H1 (cell line): ENCODE measurements around the gene CHD8. TPM values are rescaled to one million over a fixed set of nuclear protein-coding genes. Genes with fewer than 3 reads are reported as not detected.

Source experiments
- CTCF ChIA-PET: fragments of 300-600 bp; sonication (Branson Sonifier 250); formaldehyde crosslinking; loops from one replicate; lab custom pipeline; 2021; ENCODE audit not compliant: partially characterized antibody; lab: Charles Lee
- POLR2A ChIA-PET: fragments of 300-600 bp; sonication (Branson Sonifier 250); formaldehyde crosslinking; loops from one replicate; lab custom pipeline; 2021; ENCODE audit warnings: inconsistent platforms; ENCODE audit not compliant: partially characterized antibody; lab: Charles Lee
- DNase-seq, 2 experiments: peaks; one replicate each; pipeline versions ENCODE4 v3.0.0 to v3.0.0-alpha.2; 2010 to 2022; ENCODE audit warnings: low spot score in 2 of 2, low read depth in 1 of 2, mixed read lengths in 1 of 2
- FAIRE-seq: peaks from 2 replicates; lab custom pipeline; 2011; peaks lifted over from hg19 to GRCh38; lab: Jason Lieb, UNC
- H2AFZ ChIP-seq: 2 replicates; pipeline ENCODE4 v1.8.1; 2012; ENCODE audit warnings: low read length, inconsistent platforms
- H2AK5ac ChIP-seq: 2 replicates; pipeline ENCODE4 v1.6.1; 2013; ENCODE audit warnings: low read depth, low read length
- H2BK120ac ChIP-seq: replicated peaks from 2 replicates; pipeline ENCODE3; 2013; ENCODE audit warnings: low read depth, low read length, inconsistent platforms
- H2BK12ac ChIP-seq: 2 replicates; pipeline ENCODE4 v1.6.1; 2013; ENCODE audit warnings: low read depth, low read length
- H2BK15ac ChIP-seq: 2 replicates; pipeline ENCODE4 v1.6.1; 2013; ENCODE audit warnings: low read length
- H2BK20ac ChIP-seq: 2 replicates; pipeline ENCODE4 v1.6.1; 2013; ENCODE audit warnings: low read length
- H2BK5ac ChIP-seq: 2 replicates; pipeline ENCODE4 v1.6.1; 2013; ENCODE audit warnings: low read depth, low read length
- H3K14ac ChIP-seq: 2 replicates; pipeline ENCODE4 v1.6.1; 2013; ENCODE audit warnings: inconsistent platforms; ENCODE audit not compliant: insufficient read length
- H3K18ac ChIP-seq: 2 replicates; pipeline ENCODE4 v1.6.1; 2013; ENCODE audit warnings: low read length; ENCODE audit errors: extremely low read depth
- H3K23ac ChIP-seq: 2 replicates; pipeline ENCODE4 v1.6.1; 2013; ENCODE audit warnings: inconsistent platforms; ENCODE audit not compliant: insufficient read length
- H3K23me2 ChIP-seq: 2 replicates; pipeline ENCODE4 v1.6.1; 2013; ENCODE audit warnings: low read depth, low read length
- H3K27ac ChIP-seq: 2 replicates; pipeline ENCODE4 v1.6.1; 2011; ENCODE audit warnings: low read depth, low read length, inconsistent platforms
- H3K27me3 ChIP-seq, 4 experiments: replicated peaks in 1 of 4; 1 replicate in 1 of 4; 2 replicates in 3 of 4; pipeline versions ENCODE4 v1.6.1 to v1.8.1; 2011 to 2013; ENCODE audit warnings: low read length in 3 of 4, mild to moderate bottlenecking in 3 of 4, inconsistent platforms in 2 of 4, mixed read lengths in 2 of 4, moderate library complexity in 1 of 4; ENCODE audit not compliant: control insufficient read depth in 3 of 4, insufficient read depth in 3 of 4; ENCODE audit errors: extremely low read depth in 1 of 4
- H3K36me3 ChIP-seq, 4 experiments: 2 replicates each; pipeline versions ENCODE4 v1.6.1 to v1.8.1; 2011 to 2013; ENCODE audit warnings: mild to moderate bottlenecking in 4 of 4, low read length in 3 of 4, moderate library complexity in 2 of 4, control low read depth in 1 of 4, inconsistent platforms in 1 of 4; ENCODE audit not compliant: insufficient read depth in 4 of 4, control insufficient read depth in 2 of 4
- H3K4ac ChIP-seq: replicated peaks from 2 replicates; pipeline ENCODE3; 2013; ENCODE audit warnings: low read length, low read depth, mixed read lengths, inconsistent platforms; ENCODE audit not compliant: insufficient read length
- H3K4me1 ChIP-seq, 4 experiments: replicated peaks in 1 of 4; 1 replicate in 1 of 4; 2 replicates in 3 of 4; pipeline versions ENCODE4 v1.6.1 to v1.8.1; 2011 to 2013; ENCODE audit warnings: low read length in 3 of 4, inconsistent platforms in 2 of 4, mixed read lengths in 1 of 4; ENCODE audit not compliant: insufficient read depth in 4 of 4, control insufficient read depth in 3 of 4
- H3K4me2 ChIP-seq, 2 experiments: 2 replicates each; pipeline versions ENCODE4 v1.6.1 to v1.8.1; 2011 to 2013; ENCODE audit warnings: low read depth in 2 of 2, low read length in 2 of 2, control low read depth in 1 of 2, inconsistent platforms in 1 of 2, mild to moderate bottlenecking in 1 of 2; ENCODE audit not compliant: insufficient read depth in 1 of 2
- H3K4me3 ChIP-seq, 4 experiments: fragments of 200-600, 300-600 bp in 1 of 4; sonication (generic), shearing (Covaris generic), sonication (Bioruptor Twin) in 1 of 4; 2 replicates each; pipeline versions ENCODE4 v1.5.1 to v1.8.1; 2011 to 2016; ENCODE audit warnings: low read length in 4 of 4, low read depth in 3 of 4, control low read depth in 2 of 4, inconsistent platforms in 2 of 4, mild to moderate bottlenecking in 2 of 4, mixed read lengths in 1 of 4, moderate library complexity in 1 of 4; ENCODE audit not compliant: insufficient read depth in 2 of 4; ENCODE audit errors: extremely low read depth in 1 of 4
- H3K56ac ChIP-seq: replicated peaks from 2 replicates; pipeline ENCODE3; 2013; ENCODE audit warnings: low read depth, mild to moderate bottlenecking, mixed read lengths, low read length, inconsistent platforms; ENCODE audit not compliant: insufficient read length
- H3K79me1 ChIP-seq: 2 replicates; pipeline ENCODE4 v1.6.1; 2013; ENCODE audit warnings: low read depth, low read length, control low read depth
- H3K79me2 ChIP-seq, 2 experiments: 2 replicates each; pipeline versions ENCODE4 v1.6.1 to v1.8.1; 2012 to 2013; ENCODE audit warnings: low read length in 2 of 2, mild to moderate bottlenecking in 2 of 2, inconsistent platforms in 1 of 2; ENCODE audit not compliant: insufficient read depth in 2 of 2, control insufficient read depth in 1 of 2
- H3K9ac ChIP-seq, 4 experiments: replicated peaks in 1 of 4; 1 replicate in 1 of 4; 2 replicates in 3 of 4; pipeline versions ENCODE4 v1.6.1 to v1.8.1; 2011 to 2013; ENCODE audit warnings: low read depth in 3 of 4, low read length in 3 of 4, control low read depth in 2 of 4, mild to moderate bottlenecking in 2 of 4, moderate library complexity in 2 of 4, inconsistent platforms in 1 of 4; ENCODE audit errors: extremely low read depth in 1 of 4
- H3K9me3 ChIP-seq, 2 experiments: 2 replicates each; pipeline versions ENCODE4 v1.6.1 to v1.8.1; 2012 to 2013; ENCODE audit warnings: mild to moderate bottlenecking in 2 of 2, moderate library complexity in 2 of 2, control low read depth in 1 of 2, inconsistent platforms in 1 of 2, low read depth in 1 of 2, low read length in 1 of 2, mixed read lengths in 1 of 2; ENCODE audit not compliant: insufficient read depth in 2 of 2
- H4K20me1 ChIP-seq, 2 experiments: replicated peaks in 1 of 2; 2 replicates each; pipeline versions ENCODE3 to v1.8.1; 2011 to 2013; ENCODE audit warnings: inconsistent platforms in 2 of 2, low read length in 2 of 2, mild to moderate bottlenecking in 1 of 2; ENCODE audit not compliant: insufficient read depth in 2 of 2, control insufficient read depth in 1 of 2
- H4K5ac ChIP-seq: 2 replicates; pipeline ENCODE4 v1.6.1; 2013; ENCODE audit warnings: low read length, low read depth, mixed read lengths, inconsistent platforms; ENCODE audit not compliant: insufficient read length
- H4K8ac ChIP-seq: 2 replicates; pipeline ENCODE4 v1.8.0; 2013; ENCODE audit warnings: mild to moderate bottlenecking, moderate library complexity, low read length, inconsistent platforms; ENCODE audit not compliant: insufficient read depth; ENCODE audit errors: extremely low read depth
- H4K91ac ChIP-seq: replicated peaks from 2 replicates; pipeline ENCODE3; 2013; ENCODE audit warnings: low read length, mixed read lengths, inconsistent platforms; ENCODE audit not compliant: insufficient read length
- ATF3 ChIP-seq: IDR thresholded peaks from 2 replicates; pipeline ENCODE4 v1.6.1; 2011; ENCODE audit warnings: low read depth, mild to moderate bottlenecking, low read length; ENCODE audit not compliant: insufficient read depth
- CHD2 ChIP-seq: IDR thresholded peaks from 2 replicates; pipeline ENCODE4 v1.6.1; 2012; ENCODE audit warnings: low read length, improper control_type of control experiment
- GABPA ChIP-seq: IDR thresholded peaks from 2 replicates; pipeline ENCODE4 v1.6.1; 2011; ENCODE audit warnings: mild to moderate bottlenecking, low read length, moderate library complexity, borderline replicate concordance; ENCODE audit not compliant: insufficient read depth
- HDAC6 ChIP-seq: IDR thresholded peaks from one replicate; pipeline ENCODE4 v1.7.1; 2012; ENCODE audit warnings: low read depth, mild to moderate bottlenecking, inconsistent platforms, low read length, moderate library complexity
- NANOG ChIP-seq: IDR thresholded peaks from 2 replicates; pipeline ENCODE4 v1.6.1; 2011; ENCODE audit warnings: low read length, low read depth, mild to moderate bottlenecking, inconsistent platforms; ENCODE audit not compliant: insufficient read depth, poor library complexity, severe bottlenecking
- PHF8 ChIP-seq: fragments of 200-600 bp; sonication (generic); conservative IDR thresholded peaks from 2 replicates; pipeline ENCODE4 v1.7.1; 2012; ENCODE audit warnings: low read depth, mild to moderate bottlenecking, inconsistent platforms, low read length, moderate library complexity
- POLR2AphosphoS5 ChIP-seq: IDR thresholded peaks from 2 replicates; pipeline ENCODE4 v1.6.1; 2011; ENCODE audit warnings: low read depth, low read length
- RAD21 ChIP-seq, 2 experiments: IDR thresholded peaks in 1 of 2; conservative IDR thresholded peaks in 1 of 2; 2 replicates each; pipeline ENCODE4 v1.6.1; 2011; ENCODE audit warnings: low read depth in 2 of 2, low read length in 2 of 2, improper control_type of control experiment in 1 of 2, inconsistent platforms in 1 of 2, mild to moderate bottlenecking in 1 of 2, moderate library complexity in 1 of 2
- RBBP5 ChIP-seq: IDR thresholded peaks from 2 replicates; pipeline ENCODE4 v1.7.1; 2012; ENCODE audit warnings: low read depth, mild to moderate bottlenecking, inconsistent platforms, low read length, moderate library complexity, borderline replicate concordance
- SIX5 ChIP-seq: IDR thresholded peaks from 2 replicates; pipeline ENCODE4 v1.6.1; 2011; ENCODE audit warnings: mild to moderate bottlenecking, low read depth, low read length
- SP1 ChIP-seq: IDR thresholded peaks from 2 replicates; pipeline ENCODE4 v1.6.1; 2011; ENCODE audit warnings: low read depth, low read length
- TAF1 ChIP-seq: IDR thresholded peaks from 2 replicates; pipeline ENCODE4 v1.6.1; 2011; ENCODE audit warnings: mild to moderate bottlenecking, low read depth, low read length
- TBP ChIP-seq: IDR thresholded peaks from 2 replicates; pipeline ENCODE4 v1.6.1; 2011; ENCODE audit warnings: low read depth, low read length, improper control_type of control experiment
- YY1 ChIP-seq: IDR thresholded peaks from 2 replicates; pipeline ENCODE4 v1.6.1; 2011; ENCODE audit warnings: low read depth, mild to moderate bottlenecking, low read length
- polyA plus RNA-seq, 7 experiments: library from polyadenylated mRNA; depleted of rRNA in 3 of 7; stranded (reverse) in 5 of 7; unstranded in 2 of 7; fragments of >200 nt in 5 of 7; fragments of 200-250 nt in 2 of 7; gene quantifications; 1 replicate in 5 of 7; 2 replicates in 1 of 7; 4 replicates in 1 of 7; pipeline versions ENCODE4 v1.2.1 to v1.2.3, GENCODE V29; 2011 to 2013; ENCODE audit warnings: missing spikeins in 2 of 7, mixed read lengths in 2 of 7
- total RNA-seq: library from RNA; stranded (reverse); fragmentation: NEBNext Ultra II Directional; extraction: Animal tissue kit (Norgen Biotek cat#: 25700); gene quantifications from 2 replicates; pipeline ENCODE4 v1.2.1, GENCODE V29; 2021

The CHD8 gene
- total and polyA plus RNA-seq, 2 of the 8 experiments (the other 6 are each of a cell fraction or from before 2014, with no cell fraction given): 88.3 to 140 TPM

GRCh38 chr14:21505012-21505553 is 49.2 kb upstream of the CHD8 start:
- no peak overlapping the region for H3K56ac ChIP-seq
- H3K4me1 ChIP-seq: peaks cover 0 to 6% (median 2%) of the 10 kb centered on the region in 4 experiments; a peak in 4 of 7 replicates
- POLR2A ChIA-PET: interaction anchor here (0.6 to 0.7 kb wide), 2 partner anchors 9 to 25 kb away, joined by 3 to 4 read pairs; no protein-coding TSS in a partner anchor
- H3K23ac ChIP-seq: no peak overlapping the region
- H3K4ac ChIP-seq: no peak overlapping the region
- H4K20me1 ChIP-seq: peaks cover 0 to 12% of the 10 kb centered on the region in 2 experiments
- no peak overlapping the region for H2BK12ac ChIP-seq
- H3K9me3 ChIP-seq: no peaks in the 10 kb centered on the region
- H3K79me1 ChIP-seq: 0 out of 2 replicates have a peak, but pooled peaks cover 5% of the 10 kb centered on the region
- peaks cover 27 to 67% (median 34%) of the 10 kb centered on the region in 4 experiments for H3K36me3 ChIP-seq
- H2BK5ac ChIP-seq: no peak overlapping the region
- H4K91ac ChIP-seq: no peak overlapping the region
- H4K5ac ChIP-seq: no peak overlapping the region
- no peak overlapping the region for H3K14ac ChIP-seq
- H3K18ac ChIP-seq: no peak overlapping the region
- no peak overlapping the region for H4K8ac ChIP-seq
- no peak overlapping the region for H2AFZ ChIP-seq
- no peak for DNase-seq
- no peak overlapping the region for H2BK15ac ChIP-seq
- no peak overlapping the region for H3K9ac ChIP-seq
- H3K23me2 ChIP-seq: peaks cover 2% of the 10 kb centered on the region; the same call in 1 of the 2 replicates
- H3K4me3 ChIP-seq: no peak overlapping the region
- FAIRE-seq: no peak
- peaks cover 12 to 67% of the 10 kb centered on the region in 2 experiments for H3K79me2 ChIP-seq
- no peak overlapping the region for H2BK120ac ChIP-seq
- H3K27ac ChIP-seq: no peak overlapping the region
- H3K27me3 ChIP-seq: no peaks in the 10 kb centered on the region
- H3K4me2 ChIP-seq: no peak overlapping the region
- CTCF ChIA-PET: interaction anchor here (0.6 kb wide), 2 partner anchors 28 to 48 kb away, joined by 3 to 6 read pairs; no protein-coding TSS in a partner anchor
- no peak overlapping the region for H2BK20ac ChIP-seq
- no peak overlapping the region for H2AK5ac ChIP-seq
- TF ChIP-seq PHF8 (no peak), POLR2AphosphoS5 (no peak), TAF1 (no peak), GABPA (no peak), SP1 (no peak), TBP (no peak), RBBP5 (no peak), CHD2 (no peak), SIX5 (no peak), NANOG (no peak), HDAC6 (no peak), RAD21 (IDR thresholded peaks at IDR 0.05 in 1 of 2, conservative IDR thresholded peaks at IDR 0.05 in 1 of 2; ENCODE audit: low read depth in 2 of 2, low read length in 2 of 2) (no peak), ATF3 (no peak), YY1 (no peak)
